Sigmoid colon (tissue), 4 donors: ENCODE results near the gene MCTP1.

Experiments
- EP300 ChIP-seq, 4 donors: sonication (generic); formaldehyde crosslinking; IDR thresholded peaks; one replicate each; pipeline ENCODE4 v1.6.1; 2017; ENCODE audit warnings: antibody characterized with exemption in 4 of 4
- POLR2A ChIP-seq, 2 donors: fragments of 450-650 bp; IDR thresholded peaks; one replicate each; pipeline ENCODE4 v1.6.1; 2016; ENCODE audit warnings: antibody characterized with exemption in 2 of 2, mild to moderate bottlenecking in 2 of 2, moderate library complexity in 2 of 2
- POLR2AphosphoS5 ChIP-seq, 4 donors: sonication (generic); formaldehyde crosslinking; IDR thresholded peaks; one replicate each; pipeline ENCODE4 v1.6.1; 2017; ENCODE audit warnings: antibody characterized with exemption in 4 of 4
- TF ChIP-seq, protein P1 (sequence below), 4 experiments: fragments of 450-650 bp in 3 of 4; fragments of 200-600 bp in 1 of 4; IDR thresholded peaks; one replicate each; pipeline ENCODE4 v1.5.1; 2016 to 2019; ENCODE audit warnings: antibody characterized with exemption in 4 of 4, mild to moderate bottlenecking in 3 of 4, moderate library complexity in 2 of 4

DNA sequence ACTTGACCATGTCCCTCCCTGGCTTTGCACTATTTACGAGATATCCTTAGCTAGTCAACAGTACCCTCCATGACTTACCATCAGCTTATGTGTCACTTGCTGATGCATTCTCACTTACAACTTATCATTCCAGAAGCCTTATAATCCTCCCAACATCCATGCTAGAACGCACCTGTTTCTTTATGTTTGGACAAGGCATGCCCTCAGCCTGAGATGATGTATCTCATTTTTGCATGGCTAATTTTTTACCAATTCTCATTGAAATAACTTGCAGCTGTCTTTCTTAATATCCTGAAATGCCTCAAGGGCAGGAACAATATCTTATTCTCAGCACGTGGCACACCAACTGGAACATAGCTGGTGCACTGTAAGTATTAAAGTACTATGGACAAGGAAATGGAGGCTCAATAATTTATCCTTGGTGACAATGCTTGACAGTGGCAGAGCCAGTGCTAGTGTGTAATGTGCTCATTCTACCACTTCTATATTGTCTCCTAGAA is 384.8 kb downstream of the MCTP1 start:
- TF ChIP-seq, protein P1, sequence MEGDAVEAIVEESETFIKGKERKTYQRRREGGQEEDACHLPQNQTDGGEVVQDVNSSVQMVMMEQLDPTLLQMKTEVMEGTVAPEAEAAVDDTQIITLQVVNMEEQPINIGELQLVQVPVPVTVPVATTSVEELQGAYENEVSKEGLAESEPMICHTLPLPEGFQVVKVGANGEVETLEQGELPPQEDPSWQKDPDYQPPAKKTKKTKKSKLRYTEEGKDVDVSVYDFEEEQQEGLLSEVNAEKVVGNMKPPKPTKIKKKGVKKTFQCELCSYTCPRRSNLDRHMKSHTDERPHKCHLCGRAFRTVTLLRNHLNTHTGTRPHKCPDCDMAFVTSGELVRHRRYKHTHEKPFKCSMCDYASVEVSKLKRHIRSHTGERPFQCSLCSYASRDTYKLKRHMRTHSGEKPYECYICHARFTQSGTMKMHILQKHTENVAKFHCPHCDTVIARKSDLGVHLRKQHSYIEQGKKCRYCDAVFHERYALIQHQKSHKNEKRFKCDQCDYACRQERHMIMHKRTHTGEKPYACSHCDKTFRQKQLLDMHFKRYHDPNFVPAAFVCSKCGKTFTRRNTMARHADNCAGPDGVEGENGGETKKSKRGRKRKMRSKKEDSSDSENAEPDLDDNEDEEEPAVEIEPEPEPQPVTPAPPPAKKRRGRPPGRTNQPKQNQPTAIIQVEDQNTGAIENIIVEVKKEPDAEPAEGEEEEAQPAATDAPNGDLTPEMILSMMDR (IDR thresholded peaks at IDR 0.05) = no peak
- no peak for TF ChIP-seq POLR2A (IDR thresholded peaks at IDR 0.05)
- no peak for TF ChIP-seq POLR2AphosphoS5 (IDR thresholded peaks at IDR 0.05)
- no peak for TF ChIP-seq EP300 (IDR thresholded peaks at IDR 0.05)
